Tibial nerve (tissue), 4 donors: ENCODE results near the gene SERPINB13.

Source experiments
- EP300 ChIP-seq, 2 donors: sonication (generic); formaldehyde crosslinking; IDR thresholded peaks; one replicate each; pipeline ENCODE4 v1.6.1; 2017; ENCODE audit warnings: antibody characterized with exemption in 2 of 2, mild to moderate bottlenecking in 1 of 2
- POLR2A ChIP-seq, 2 donors: fragments of 450-650 bp; IDR thresholded peaks; one replicate each; pipeline ENCODE4 v1.6.1; 2017; ENCODE audit warnings: antibody characterized with exemption in 2 of 2, mild to moderate bottlenecking in 2 of 2, moderate library complexity in 2 of 2
- TF ChIP-seq, protein P1 (sequence below), 5 experiments: fragments of 200-600 bp in 3 of 5; fragments of 450-650 bp in 2 of 5; sonication (generic) in 3 of 5; IDR thresholded peaks; one replicate each; pipeline ENCODE4 v1.5.1; 2016 to 2019; ENCODE audit warnings: antibody characterized with exemption in 5 of 5, mild to moderate bottlenecking in 3 of 5, moderate library complexity in 2 of 5

DNA sequence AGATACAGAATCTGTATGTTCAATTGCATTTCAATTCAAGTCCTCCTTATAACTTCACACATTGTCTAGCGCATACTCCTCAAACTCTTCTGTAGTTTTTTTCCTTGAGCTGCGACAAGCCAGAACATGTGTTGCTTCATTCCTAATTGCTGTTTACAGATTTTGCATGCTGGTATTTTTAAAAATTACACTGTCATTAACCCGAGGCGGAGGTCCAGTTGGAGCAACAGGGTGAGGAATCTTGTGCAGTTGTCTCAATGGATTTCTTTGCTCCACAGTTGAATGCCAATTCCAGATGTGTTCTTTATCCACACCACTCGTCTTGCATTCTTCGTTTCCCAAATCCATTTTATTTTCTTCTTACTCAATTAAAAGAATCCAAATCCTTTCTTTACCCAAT is 16.4 kb upstream of the SERPINB13 start:
- no peak for TF ChIP-seq POLR2A (IDR thresholded peaks at IDR 0.05)
- TF ChIP-seq, protein P1, sequence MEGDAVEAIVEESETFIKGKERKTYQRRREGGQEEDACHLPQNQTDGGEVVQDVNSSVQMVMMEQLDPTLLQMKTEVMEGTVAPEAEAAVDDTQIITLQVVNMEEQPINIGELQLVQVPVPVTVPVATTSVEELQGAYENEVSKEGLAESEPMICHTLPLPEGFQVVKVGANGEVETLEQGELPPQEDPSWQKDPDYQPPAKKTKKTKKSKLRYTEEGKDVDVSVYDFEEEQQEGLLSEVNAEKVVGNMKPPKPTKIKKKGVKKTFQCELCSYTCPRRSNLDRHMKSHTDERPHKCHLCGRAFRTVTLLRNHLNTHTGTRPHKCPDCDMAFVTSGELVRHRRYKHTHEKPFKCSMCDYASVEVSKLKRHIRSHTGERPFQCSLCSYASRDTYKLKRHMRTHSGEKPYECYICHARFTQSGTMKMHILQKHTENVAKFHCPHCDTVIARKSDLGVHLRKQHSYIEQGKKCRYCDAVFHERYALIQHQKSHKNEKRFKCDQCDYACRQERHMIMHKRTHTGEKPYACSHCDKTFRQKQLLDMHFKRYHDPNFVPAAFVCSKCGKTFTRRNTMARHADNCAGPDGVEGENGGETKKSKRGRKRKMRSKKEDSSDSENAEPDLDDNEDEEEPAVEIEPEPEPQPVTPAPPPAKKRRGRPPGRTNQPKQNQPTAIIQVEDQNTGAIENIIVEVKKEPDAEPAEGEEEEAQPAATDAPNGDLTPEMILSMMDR (IDR thresholded peaks at IDR 0.05): no peak
- no peak for TF ChIP-seq EP300 (IDR thresholded peaks at IDR 0.05)
